22Rv1 (cell line): ENCODE data around the gene RPS27A.

Experiments used
- CTCF ChIP-seq: fragments of 450-650 bp; IDR thresholded peaks from 2 replicates; pipeline ENCODE4 v1.5.1; 2017; ENCODE audit warnings: mild to moderate bottlenecking
- ZFX ChIP-seq: fragments of 450-650 bp; IDR thresholded peaks from 2 replicates; pipeline ENCODE4 v1.6.1; 2017; ENCODE audit warnings: antibody characterized with exemption, borderline replicate concordance

- TF ChIP-seq CTCF (no peak), ZFX (no peak)
Measured at GRCh38 chr2:55252832-55253231, 20.3 kb downstream of the RPS27A start.
